Measurements from ENCODE around the gene OTULIN.

The OTULIN gene

DNA sequence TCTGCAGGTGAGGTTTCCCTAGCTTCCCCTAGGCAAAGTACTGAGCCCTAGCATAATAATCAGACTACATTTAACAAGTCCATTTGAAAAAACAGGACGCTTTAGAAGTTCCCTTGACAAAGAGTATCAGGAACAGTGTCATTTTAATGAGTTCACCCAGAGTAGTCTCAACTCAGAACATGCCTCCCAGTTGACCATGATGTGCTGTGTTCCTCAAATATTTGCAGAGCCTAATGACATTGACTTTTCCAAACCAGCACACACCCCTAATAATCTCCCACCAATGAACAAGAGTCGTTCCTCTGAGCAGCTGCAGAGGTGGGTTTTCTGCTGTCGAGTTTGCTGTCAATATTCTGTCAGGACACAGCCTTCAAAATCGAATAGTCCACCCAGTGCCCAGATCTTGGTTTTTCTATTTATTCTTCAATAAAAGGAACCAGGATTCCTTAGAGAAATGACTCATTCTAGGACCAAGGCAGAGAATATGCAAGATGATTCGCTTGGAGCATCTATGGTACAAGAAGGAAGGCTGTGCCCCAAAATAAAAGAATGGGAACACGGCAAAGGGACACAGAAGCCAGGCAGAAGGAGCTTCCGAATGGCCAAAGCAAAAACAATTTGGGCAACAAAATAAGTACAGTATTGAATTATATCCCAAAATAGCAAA lies 57.6 kb downstream of the OTULIN start:
- Histone ChIP-seq H3K9ac (ENCODE audit: low read length) (no peak overlapping the region), H3K27ac (ENCODE audit: low read depth, low read length) (no peak overlapping the region), H3K9me3 (ENCODE audit: control insufficient read depth, insufficient read depth, low read depth, low read length) (peaks cover 8% of the 10 kb centered on the region; the same call in 1 of the 2 replicates), H3K4me1 (ENCODE audit: control insufficient read depth, insufficient read depth, low read length) (peaks cover 10% of the 10 kb centered on the region; the same call in 1 of the 2 replicates), H3K4me3 (ENCODE audit: low read depth, low read length) (no peak overlapping the region), H3K36me3 (ENCODE audit: control insufficient read depth, insufficient read depth, low read length) (0 out of 2 replicates have a peak, but pooled peaks cover 3% of the 10 kb centered on the region), H3K27me3 (ENCODE audit: control insufficient read depth, insufficient read depth, low read length) (no peaks in the 10 kb centered on the region)

- Histone ChIP-seq H3K4me1 (ENCODE audit: control insufficient read depth, insufficient read depth, low read length) (peaks cover 15% of the 10 kb centered on the region), H3K27ac (ENCODE audit: low read depth, low read length) (no peak overlapping the region), H3K36me3 (ENCODE audit: control insufficient read depth, insufficient read depth, low read length) (no peaks in the 10 kb centered on the region), H3K9me3 (ENCODE audit: control insufficient read depth, insufficient read depth, low read depth, low read length) (peaks cover 8% of the 10 kb centered on the region; the same call in 1 of the 2 replicates), H3K9ac (ENCODE audit: low read length) (no peak overlapping the region), H3K4me3 (ENCODE audit: low read depth, low read length) (no peak overlapping the region), H3K27me3 (ENCODE audit: control insufficient read depth, insufficient read depth, low read length) (no peaks in the 10 kb centered on the region)
Observed at GRCh38 chr5:14722923-14723322, 58.4 kb downstream of the OTULIN start.

GRCh38 chr5:14723701-14724132 lies 59.2 kb downstream of the OTULIN start:
- Histone ChIP-seq H3K36me3 (ENCODE audit: control insufficient read depth, insufficient read depth, low read length) (no peaks in the 10 kb centered on the region), H3K4me1 (ENCODE audit: control insufficient read depth, insufficient read depth, low read length) (peaks cover 21% of the 10 kb centered on the region), H3K4me3 (ENCODE audit: low read depth, low read length) (no peak overlapping the region), H3K9me3 (ENCODE audit: control insufficient read depth, insufficient read depth, low read depth, low read length) (peaks cover 8% of the 10 kb centered on the region; the same call in 1 of the 2 replicates), H3K9ac (ENCODE audit: low read length) (no peak overlapping the region), H3K27me3 (ENCODE audit: control insufficient read depth, insufficient read depth, low read length) (no peaks in the 10 kb centered on the region), H3K27ac (ENCODE audit: low read depth, low read length) (no peak overlapping the region)

GRCh38 chr5:14724633-14725032 lies 60.1 kb downstream of the OTULIN start:
- H3K27ac ChIP-seq (ENCODE audit: low read depth, low read length): no peak overlapping the region

DNA sequence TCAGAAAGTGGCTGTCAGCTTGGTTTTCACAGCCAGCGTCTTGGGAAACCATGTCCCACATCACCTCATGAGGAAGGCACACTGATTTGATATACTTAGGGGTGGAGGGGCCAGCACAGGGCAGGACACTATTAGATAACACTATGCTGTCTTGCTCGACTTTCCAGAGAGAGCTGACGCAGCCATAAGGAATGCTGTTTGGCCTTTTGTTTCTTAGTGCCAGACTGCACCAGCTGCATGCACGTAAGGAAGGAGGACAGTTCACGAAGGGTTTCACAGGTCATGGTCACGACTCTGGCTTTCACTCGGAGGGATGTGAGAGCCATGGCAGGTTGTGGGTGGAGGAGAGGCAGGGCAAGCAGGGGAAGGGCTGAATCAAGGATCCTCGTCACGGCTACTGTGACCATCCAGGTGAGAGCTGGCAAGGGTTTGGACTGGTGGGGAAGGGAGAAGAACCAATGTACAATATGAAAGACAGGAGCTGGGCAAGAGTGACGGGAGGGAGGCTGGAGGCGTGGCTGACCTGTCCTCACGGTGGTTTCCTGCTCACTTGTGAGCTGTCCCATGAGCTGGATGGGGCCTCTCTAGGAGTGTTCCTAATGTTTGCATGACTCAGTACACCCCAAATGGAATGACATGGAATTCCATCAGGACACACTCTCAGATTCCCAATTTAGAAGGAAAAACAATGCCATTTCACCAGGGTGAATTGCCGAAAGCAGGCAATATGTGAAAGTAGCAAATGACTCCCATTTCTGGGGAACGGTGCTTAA lies 61.7 kb downstream of the OTULIN start:
- Histone ChIP-seq H3K27ac (ENCODE audit: low read depth, low read length) (no peak overlapping the region), H3K4me1 (ENCODE audit: control insufficient read depth, insufficient read depth, low read length) (peaks cover 29% of the 10 kb centered on the region), H3K9me3 (ENCODE audit: control insufficient read depth, insufficient read depth, low read depth, low read length) (no peaks in the 10 kb centered on the region), H3K36me3 (ENCODE audit: control insufficient read depth, insufficient read depth, low read length) (no peaks in the 10 kb centered on the region), H3K9ac (ENCODE audit: low read length) (no peak overlapping the region), H3K4me3 (ENCODE audit: low read depth, low read length) (no peak overlapping the region), H3K27me3 (ENCODE audit: control insufficient read depth, insufficient read depth, low read length) (no peaks in the 10 kb centered on the region)

More at GRCh38 chr5:14724633-14725032, 60.1 kb downstream of the OTULIN start:
- no peaks in the 10 kb centered on the region for H3K36me3 ChIP-seq (ENCODE audit: control insufficient read depth, insufficient read depth, low read length)
- no peaks in the 10 kb centered on the region for H3K27me3 ChIP-seq (ENCODE audit: control insufficient read depth, insufficient read depth, low read length)
- peaks cover 27% of the 10 kb centered on the region for H3K4me1 ChIP-seq (ENCODE audit: control insufficient read depth, insufficient read depth, low read length)
- H3K9ac ChIP-seq (ENCODE audit: low read length): no peak overlapping the region
- H3K9me3 ChIP-seq (ENCODE audit: control insufficient read depth, insufficient read depth, low read depth, low read length): no peaks in the 10 kb centered on the region
- no peak overlapping the region for H3K4me3 ChIP-seq (ENCODE audit: low read depth, low read length)

DNA sequence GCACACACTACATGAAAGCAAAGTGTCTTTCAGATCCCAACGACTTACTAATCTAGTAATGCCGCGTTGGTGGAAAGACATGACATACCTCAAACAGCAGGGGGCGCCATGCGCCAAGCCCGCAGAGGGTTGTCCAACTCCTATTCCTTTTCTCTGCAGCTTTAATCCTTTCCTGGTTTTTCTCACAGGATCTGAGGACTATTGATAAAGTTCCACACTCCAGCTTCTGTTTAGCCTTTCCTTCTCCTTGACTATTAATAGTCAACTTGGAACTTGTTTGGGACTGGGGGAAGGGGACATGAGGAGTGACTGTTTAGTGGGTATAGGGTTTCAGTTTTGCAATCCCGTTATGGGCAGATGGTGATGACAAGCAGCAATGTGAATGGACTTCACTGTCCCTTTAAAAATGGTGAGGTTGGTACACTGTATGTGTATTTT lies 62.9 kb downstream of the OTULIN start:
- H3K9ac ChIP-seq (ENCODE audit: low read length): no peak overlapping the region
- no peaks in the 10 kb centered on the region for H3K36me3 ChIP-seq (ENCODE audit: control insufficient read depth, insufficient read depth, low read length)
- no peaks in the 10 kb centered on the region for H3K9me3 ChIP-seq (ENCODE audit: control insufficient read depth, insufficient read depth, low read depth, low read length)
- H3K27ac ChIP-seq (ENCODE audit: low read depth, low read length): no peak overlapping the region; the same call in 1 of the 2 replicates
- no peak overlapping the region for H3K4me3 ChIP-seq (ENCODE audit: low read depth, low read length)
- peaks cover 29% of the 10 kb centered on the region for H3K4me1 ChIP-seq (ENCODE audit: control insufficient read depth, insufficient read depth, low read length)
- no peaks in the 10 kb centered on the region for H3K27me3 ChIP-seq (ENCODE audit: control insufficient read depth, insufficient read depth, low read length)

- H3K4me1 ChIP-seq (ENCODE audit: control insufficient read depth, insufficient read depth, low read length): peaks cover 29% of the 10 kb centered on the region
- peak overlapping the region; percentile 78 for H3K9ac ChIP-seq (ENCODE audit: low read length)
- H3K4me3 ChIP-seq (ENCODE audit: low read depth, low read length): peak overlapping the region; percentile 36
- H3K36me3 ChIP-seq (ENCODE audit: control insufficient read depth, insufficient read depth, low read length): no peaks in the 10 kb centered on the region
- H3K9me3 ChIP-seq (ENCODE audit: control insufficient read depth, insufficient read depth, low read depth, low read length): no peaks in the 10 kb centered on the region
- H3K27ac ChIP-seq (ENCODE audit: low read depth, low read length): peak overlapping the region; percentile 84
- H3K27me3 ChIP-seq (ENCODE audit: control insufficient read depth, insufficient read depth, low read length): no peaks in the 10 kb centered on the region
Observed at GRCh38 chr5:14727928-14728458, 63.5 kb downstream of the OTULIN start.

DNA sequence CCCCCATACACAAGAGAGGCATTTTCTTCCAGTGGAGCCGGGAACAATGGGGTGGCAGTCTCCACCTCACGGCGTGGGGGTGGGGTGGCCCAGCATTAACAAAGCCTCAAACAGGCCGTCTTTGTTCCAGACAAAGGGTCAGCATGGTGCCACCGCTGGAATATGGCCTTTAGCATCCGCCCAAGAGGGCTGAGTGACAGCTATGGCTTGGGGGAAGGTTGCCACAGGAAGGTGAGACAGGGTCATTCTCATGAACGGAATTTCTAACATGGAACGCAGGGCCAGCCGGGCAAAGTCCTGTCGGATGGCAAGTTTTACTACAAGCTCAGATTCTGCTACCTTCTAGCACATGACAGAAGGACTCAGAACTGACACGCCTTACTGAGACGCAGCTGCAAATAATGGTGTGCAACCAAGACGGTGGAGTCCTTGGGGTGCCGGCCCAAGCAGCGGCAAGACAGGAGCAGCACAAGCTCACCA lies 64.0 kb downstream of the OTULIN start:
- no peaks in the 10 kb centered on the region for H3K27me3 ChIP-seq (ENCODE audit: control insufficient read depth, insufficient read depth, low read length)
- peak overlapping the region; percentile 37 for H3K4me3 ChIP-seq (ENCODE audit: low read depth, low read length)
- no peaks in the 10 kb centered on the region for H3K36me3 ChIP-seq (ENCODE audit: control insufficient read depth, insufficient read depth, low read length)
- H3K9ac ChIP-seq (ENCODE audit: low read length): peak overlapping the region; percentile 78
- peak overlapping the region; percentile 84; the same call in 1 of the 2 replicates for H3K27ac ChIP-seq (ENCODE audit: low read depth, low read length)
- H3K9me3 ChIP-seq (ENCODE audit: control insufficient read depth, insufficient read depth, low read depth, low read length): no peaks in the 10 kb centered on the region
- H3K4me1 ChIP-seq (ENCODE audit: control insufficient read depth, insufficient read depth, low read length): peaks cover 29% of the 10 kb centered on the region

DNA sequence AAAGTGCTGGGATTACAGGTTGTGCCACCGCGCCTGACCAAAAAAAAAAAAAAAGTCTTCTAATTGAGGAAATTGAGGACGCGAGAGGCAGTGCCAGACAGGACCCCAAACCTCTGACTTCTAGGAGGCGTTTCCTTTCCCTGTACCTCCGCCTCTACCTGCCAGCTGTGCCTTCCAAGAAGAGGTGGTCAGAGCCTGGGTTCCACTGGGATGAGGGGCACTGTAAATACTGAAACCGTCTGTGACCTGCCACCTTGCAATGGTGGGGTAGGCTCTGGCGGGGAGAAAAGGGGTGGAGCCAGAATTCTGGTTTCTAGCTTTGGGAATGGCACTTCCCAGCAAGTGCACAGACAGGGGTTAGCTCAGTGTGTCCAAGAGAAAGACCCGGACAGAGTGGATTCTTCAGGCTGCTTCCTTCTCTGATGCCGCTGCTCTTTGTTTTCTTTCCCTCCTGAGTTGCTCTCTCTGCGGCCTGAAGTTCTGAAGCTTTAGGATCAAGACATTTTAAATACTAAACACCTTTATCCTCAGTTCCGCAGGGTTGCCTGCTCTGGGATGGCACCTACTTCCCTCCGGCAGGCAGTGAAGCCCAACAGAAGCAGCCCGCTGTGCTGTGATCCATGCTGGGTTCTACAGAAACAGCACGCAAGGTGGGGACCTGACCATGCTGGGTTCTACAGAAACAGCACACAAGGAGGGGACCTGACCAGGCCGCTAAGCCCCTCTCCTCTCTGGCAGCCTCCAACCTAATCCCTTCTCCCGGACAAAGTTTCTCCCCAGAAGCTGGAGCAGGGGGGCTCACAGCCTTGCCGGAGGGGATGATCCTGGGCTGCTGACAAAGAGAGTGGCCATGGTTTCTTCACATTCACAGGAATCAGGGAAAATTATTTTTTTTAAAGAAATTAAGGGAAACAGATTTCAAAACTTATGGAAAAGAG lies 65.2 kb downstream of the OTULIN start:
- Histone ChIP-seq H3K4me1 (ENCODE audit: control insufficient read depth, insufficient read depth, low read length) (peaks cover 29% of the 10 kb centered on the region), H3K9me3 (ENCODE audit: control insufficient read depth, insufficient read depth, low read depth, low read length) (no peaks in the 10 kb centered on the region), H3K4me3 (ENCODE audit: low read depth, low read length) (no peak overlapping the region), H3K27ac (ENCODE audit: low read depth, low read length) (no peak overlapping the region), H3K36me3 (ENCODE audit: control insufficient read depth, insufficient read depth, low read length) (no peaks in the 10 kb centered on the region), H3K27me3 (ENCODE audit: control insufficient read depth, insufficient read depth, low read length) (no peaks in the 10 kb centered on the region), H3K9ac (ENCODE audit: low read length) (no peak overlapping the region)

DNA sequence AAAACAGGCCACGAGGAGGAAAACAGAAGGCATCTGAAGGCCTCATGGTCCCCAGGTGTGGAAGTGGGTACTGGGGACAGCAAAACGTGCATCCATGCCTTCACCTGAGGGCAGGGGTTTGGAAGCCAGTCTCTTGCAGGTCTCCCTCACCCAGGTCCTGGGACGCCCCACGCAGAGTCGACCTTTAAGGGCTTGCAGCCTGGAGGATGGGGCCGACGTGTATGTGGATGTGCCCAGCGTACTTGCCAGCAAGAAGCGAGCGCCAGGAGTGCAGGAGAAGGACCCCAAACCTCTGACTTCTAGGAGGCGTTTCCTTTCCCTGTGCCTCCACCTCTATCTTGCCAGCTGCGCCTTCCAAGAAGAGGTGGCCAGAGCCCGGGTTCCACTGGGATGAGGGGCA lies 65.9 kb downstream of the OTULIN start:
- Histone ChIP-seq H3K27me3 (ENCODE audit: control insufficient read depth, insufficient read depth, low read length) (no peaks in the 10 kb centered on the region), H3K4me3 (ENCODE audit: low read depth, low read length) (no peak overlapping the region), H3K4me1 (ENCODE audit: control insufficient read depth, insufficient read depth, low read length) (peaks cover 29% of the 10 kb centered on the region), H3K27ac (ENCODE audit: low read depth, low read length) (no peak overlapping the region), H3K36me3 (ENCODE audit: control insufficient read depth, insufficient read depth, low read length) (no peaks in the 10 kb centered on the region), H3K9me3 (ENCODE audit: control insufficient read depth, insufficient read depth, low read depth, low read length) (no peaks in the 10 kb centered on the region), H3K9ac (ENCODE audit: low read length) (no peak overlapping the region)

Data from HUES6 (cell line).